Left ventricle myocardium inferior (tissue), 1 donor: ENCODE measurements around the gene UPK2. TPM values are rescaled to one million over a fixed set of nuclear protein-coding genes. Genes with fewer than 3 reads are reported as not detected.

Source experiments
- DNase-seq: peaks from one replicate; pipeline ENCODE4 v3.0.0-alpha.2; 2020
- H3K27ac ChIP-seq: fragments of 200-600 bp; replicated peaks from 2 replicates; pipeline ENCODE4 v1.8.0; 2021
- H3K27me3 ChIP-seq: fragments of 200-600 bp; 2 replicates; pipeline ENCODE4 v1.8.0; 2021; ENCODE audit warnings: low read depth
- H3K36me3 ChIP-seq: fragments of 200-600 bp; 2 replicates; pipeline ENCODE4 v1.8.0; 2021
- H3K4me1 ChIP-seq: fragments of 200-600 bp; 2 replicates; pipeline ENCODE4 v1.8.0; 2021
- H3K4me3 ChIP-seq: fragments of 200-600 bp; 2 replicates; pipeline ENCODE4 v1.8.0; 2021; ENCODE audit warnings: mild to moderate bottlenecking, moderate library complexity
- H3K9me3 ChIP-seq: fragments of 200-600 bp; replicated peaks from 2 replicates; pipeline ENCODE4 v1.8.0; 2021
- CTCF ChIP-seq: fragments of 200-600 bp; IDR thresholded peaks from 2 replicates; pipeline ENCODE4 v1.8.0; 2021; ENCODE audit warnings: antibody characterized with exemption, mild to moderate bottlenecking, borderline replicate concordance
- intact Hi-C: fragments of 100-400 bp; cut with micrococcal nuclease; formaldehyde crosslinking; loops from one replicate; pipeline ENCODE4 v1.11.0; 2022
- total RNA-seq: library from RNA; stranded (reverse); fragmentation: NEBNext Ultra II Directional; extraction: Animal tissue kit (Norgen Biotek cat#: 25700); gene quantifications from one replicate; pipeline ENCODE4 v1.2.1, GENCODE V29; 2021
- donor health status: DM: no; HTN: yes; CAD: no; lungs with severe emphysema.

Gene UPK2
- total RNA-seq, 1 donor from 2014 or later = not detected

DNA sequence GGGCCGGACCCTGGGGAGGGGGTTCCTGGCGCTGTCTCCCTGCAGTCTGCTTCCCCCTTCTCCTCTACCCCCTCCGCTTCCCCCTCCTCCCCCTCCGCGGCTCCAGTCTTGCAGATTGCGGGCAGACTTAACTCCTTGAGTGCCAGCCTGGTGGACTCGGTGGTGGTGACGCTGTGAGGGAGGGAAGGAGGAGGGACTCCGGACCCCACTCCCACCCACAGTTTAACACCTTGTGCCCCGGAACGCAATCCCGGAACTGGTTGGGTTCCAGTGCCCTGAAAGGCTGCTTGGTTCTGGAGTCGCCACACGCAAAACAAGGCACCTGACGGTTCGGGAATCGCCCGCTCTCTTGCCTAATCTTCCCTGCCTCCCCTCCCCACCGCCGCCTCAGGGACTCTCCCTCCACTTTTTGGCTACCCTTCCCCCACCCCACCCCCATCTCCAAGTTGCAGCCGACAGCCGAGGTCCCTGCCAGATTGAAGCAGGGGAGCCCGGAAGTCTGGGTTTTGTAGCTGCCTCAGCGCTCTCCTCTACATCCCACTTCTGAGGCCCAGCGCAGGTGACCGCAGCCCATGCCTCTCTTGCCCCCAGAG, 26.5 kb upstream of the UPK2 start:
- peak; percentile 81 for DNase-seq
- no peak for TF ChIP-seq CTCF
- intact Hi-C loops = no loop called here
- Histone ChIP-seq H3K4me1 (peaks cover 69% of the 10 kb centered on the region), H3K4me3 (peak overlapping the region; percentile 90), H3K27ac (peak overlapping the region; percentile 100), H3K36me3 (no peaks in the 10 kb centered on the region), H3K27me3 (no peaks in the 10 kb centered on the region), H3K9me3 (no peaks in the 10 kb centered on the region)

DNA sequence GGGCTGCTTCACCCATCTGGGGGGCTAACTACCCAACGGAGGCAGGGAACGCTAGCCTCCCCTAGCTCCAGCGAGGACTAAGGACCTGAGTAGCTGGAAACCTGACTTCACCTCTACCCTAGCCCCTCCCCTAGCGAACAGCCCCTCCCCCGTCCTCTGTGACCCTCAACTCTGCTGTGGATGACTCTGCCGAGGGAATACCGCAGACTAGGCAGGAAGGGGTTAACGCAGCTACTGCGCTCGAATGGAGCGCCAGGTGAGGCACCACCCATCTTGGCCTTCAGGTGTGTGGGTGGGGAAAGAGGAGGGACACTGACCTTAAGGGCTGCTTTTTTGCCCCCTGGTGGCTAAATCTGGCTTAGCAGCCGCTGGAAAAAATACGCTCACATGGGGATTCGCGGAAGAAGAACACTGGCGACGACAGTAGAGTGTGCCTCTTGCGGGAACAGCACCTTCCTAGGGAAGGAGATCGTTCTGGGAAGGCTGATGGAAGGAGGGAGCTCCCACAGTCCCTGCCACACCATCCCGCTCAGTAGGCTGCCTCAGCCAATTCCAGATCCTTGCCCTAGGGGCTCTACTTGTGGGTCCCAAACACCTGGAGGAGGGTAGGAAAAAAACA, 25.9 kb upstream of the UPK2 start:
- H3K4me3 ChIP-seq = peak overlapping the region; percentile 90
- H3K36me3 ChIP-seq = no peaks in the 10 kb centered on the region
- intact Hi-C loops = no loop called here
- H3K4me1 ChIP-seq = peaks cover 63% of the 10 kb centered on the region
- H3K27me3 ChIP-seq = no peaks in the 10 kb centered on the region
- H3K9me3 ChIP-seq = no peaks in the 10 kb centered on the region
- TF ChIP-seq CTCF = peak; percentile 97
- H3K27ac ChIP-seq = peak overlapping the region; percentile 100
- peak; percentile 82 for DNase-seq

GRCh38 chr11:118931571-118931970, 24.5 kb upstream of the UPK2 start:
- Histone ChIP-seq H3K27ac (no peak overlapping the region), H3K4me3 (no peak overlapping the region), H3K4me1 (peaks cover 53% of the 10 kb centered on the region), H3K36me3 (no peaks in the 10 kb centered on the region), H3K27me3 (no peaks in the 10 kb centered on the region), H3K9me3 (no peaks in the 10 kb centered on the region)
- TF ChIP-seq CTCF = no peak
- no peak for DNase-seq
- intact Hi-C loops = no loop called here

DNA sequence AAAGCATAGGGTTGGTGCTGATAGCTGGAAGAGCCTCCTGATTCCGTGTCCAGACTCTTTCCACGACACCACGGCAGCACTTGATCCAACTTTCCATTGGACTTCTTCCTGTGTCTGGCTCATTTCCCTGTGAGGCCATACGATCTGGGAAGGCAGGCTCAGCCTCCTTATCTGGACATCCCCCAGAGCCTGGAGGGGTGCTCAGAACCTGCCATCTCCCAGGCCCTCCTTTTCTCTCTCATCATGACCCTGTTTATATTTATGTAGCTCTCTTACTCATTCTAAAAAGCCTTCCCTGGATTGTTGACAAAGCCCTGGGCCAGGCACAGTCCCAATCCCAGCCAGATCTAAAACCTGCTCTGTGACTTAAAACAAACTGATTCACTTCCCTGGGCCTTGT, 22.6 kb upstream of the UPK2 start:
- Histone ChIP-seq H3K9me3 (no peaks in the 10 kb centered on the region), H3K4me1 (peaks cover 34% of the 10 kb centered on the region), H3K27ac (peak overlapping the region; percentile 80), H3K36me3 (no peaks in the 10 kb centered on the region), H3K4me3 (no peak overlapping the region), H3K27me3 (peaks cover 14% of the 10 kb centered on the region)
- peak; percentile 39 for DNase-seq
- no peak for TF ChIP-seq CTCF
- intact Hi-C loops = no loop called here

DNA sequence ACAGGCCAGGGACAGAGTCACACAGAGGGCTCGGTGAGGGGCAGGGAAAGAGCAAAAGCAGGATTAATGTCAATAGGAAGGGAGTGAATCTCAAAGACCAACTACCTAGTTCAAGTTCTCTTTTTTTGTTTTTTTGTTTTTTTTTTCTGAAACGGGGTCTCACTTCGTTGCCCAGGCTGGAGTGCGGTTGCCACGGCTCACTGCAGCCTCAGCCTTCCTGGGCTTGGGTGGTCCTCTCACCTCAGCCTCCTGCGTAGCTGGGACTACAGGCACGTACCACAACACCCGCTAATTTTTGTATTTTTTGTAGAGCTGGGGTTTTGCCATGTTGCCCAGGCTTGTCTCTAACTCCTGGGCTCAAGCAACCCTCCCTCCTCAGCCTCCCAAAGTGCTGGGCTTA, 20.7 kb upstream of the UPK2 start:
- TF ChIP-seq CTCF = no peak
- H3K9me3 ChIP-seq = no peaks in the 10 kb centered on the region
- no peak overlapping the region for H3K27ac ChIP-seq
- DNase-seq = no peak
- H3K4me3 ChIP-seq = no peak overlapping the region
- no peaks in the 10 kb centered on the region for H3K36me3 ChIP-seq
- H3K27me3 ChIP-seq = peaks cover 28% of the 10 kb centered on the region
- intact Hi-C loops = no loop called here
- peaks cover 17% of the 10 kb centered on the region for H3K4me1 ChIP-seq
